ENCODE results near the gene MED13.

- no peak for TF ChIP-seq EZH2phosphoT487 (IDR thresholded peaks at IDR 0.05; ENCODE audit: insufficient read depth, low read depth)
- TF ChIP-seq EZH2 (IDR thresholded peaks at IDR 0.05; ENCODE audit: insufficient read depth, poor library complexity, severe bottlenecking) = no peak
Observed at GRCh38 chr17:62004388-62004787, 60.7 kb downstream of the MED13 start.
